GM21390 (cell line): ENCODE data around the gene BTF3L4.

Experiments used
- ATAC-seq: cut with Tn5 transposase; IDR thresholded peaks from one replicate; pipeline ENCODE4 v1.9.1; 2021; ENCODE audit not compliant: unreplicated experiment

Gene BTF3L4

DNA sequence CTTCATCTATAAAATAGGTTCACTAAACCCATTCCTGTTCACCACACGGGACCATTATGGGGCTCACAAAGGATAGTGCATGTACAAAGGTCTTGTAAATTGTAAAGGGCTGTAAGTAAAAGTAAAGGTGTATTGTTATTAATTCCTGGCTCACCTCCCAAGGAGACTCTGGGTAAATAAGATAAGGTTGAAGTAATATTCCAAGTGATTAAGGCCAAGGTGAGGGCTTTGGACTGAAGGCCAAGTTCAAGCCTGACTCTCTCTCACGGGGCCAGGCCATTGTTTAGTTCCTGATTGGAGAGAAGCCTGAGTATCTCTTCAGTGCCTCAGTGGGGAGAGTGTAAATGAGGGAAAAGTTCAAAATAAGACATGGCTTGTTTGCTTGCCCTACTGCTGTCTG lies 66.3 kb downstream of the BTF3L4 start:
- ATAC-seq = no peak

DNA sequence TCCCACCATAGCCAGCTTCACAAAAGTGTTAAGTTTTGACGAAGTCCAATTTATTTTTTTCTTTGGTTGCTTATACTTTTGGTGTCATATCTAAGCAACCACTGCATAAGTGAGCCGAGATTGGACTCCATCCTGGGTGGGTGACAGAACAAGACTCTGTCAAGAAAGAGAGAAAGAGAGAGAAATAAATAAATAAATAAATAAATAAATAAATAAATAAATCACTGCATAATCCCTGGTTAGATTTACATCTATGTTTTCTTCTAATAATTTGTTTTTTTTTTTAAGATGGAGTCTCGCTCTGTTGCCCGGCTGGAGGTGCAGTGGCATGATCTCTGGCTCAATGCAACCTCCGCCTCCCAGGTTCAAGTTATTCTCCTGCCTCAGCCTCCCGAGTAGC lies 67.5 kb downstream of the BTF3L4 start:
- ATAC-seq = no peak

DNA sequence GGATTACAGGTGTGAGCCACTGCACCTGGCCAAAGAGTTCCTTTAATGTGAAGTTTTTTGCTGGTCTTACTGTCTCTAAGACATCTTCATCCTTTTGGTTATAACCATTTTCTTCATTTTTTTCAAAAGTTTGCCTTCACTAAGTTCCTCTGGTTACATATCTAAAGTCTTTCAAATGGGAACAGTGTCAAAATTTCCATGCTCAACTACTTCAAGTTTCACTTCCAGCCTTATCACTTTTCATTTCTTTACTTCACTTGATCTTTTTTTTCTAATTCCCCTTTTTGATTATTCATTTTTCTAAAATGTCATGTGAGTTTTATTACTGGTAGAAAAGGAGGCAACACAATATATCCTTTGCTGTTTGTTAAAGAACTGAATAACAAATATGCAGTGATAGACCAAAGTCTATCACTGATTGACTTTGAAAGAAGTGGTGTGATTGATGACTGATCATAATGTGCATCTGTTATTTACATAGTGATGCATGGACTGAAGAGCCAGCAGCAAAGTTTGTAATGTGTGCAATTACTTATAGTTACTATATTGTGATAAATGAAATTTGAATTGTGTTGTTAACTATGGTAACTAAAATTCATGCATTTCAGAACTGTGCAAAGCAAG lies 69.8 kb downstream of the BTF3L4 start:
- ATAC-seq = no peak

DNA sequence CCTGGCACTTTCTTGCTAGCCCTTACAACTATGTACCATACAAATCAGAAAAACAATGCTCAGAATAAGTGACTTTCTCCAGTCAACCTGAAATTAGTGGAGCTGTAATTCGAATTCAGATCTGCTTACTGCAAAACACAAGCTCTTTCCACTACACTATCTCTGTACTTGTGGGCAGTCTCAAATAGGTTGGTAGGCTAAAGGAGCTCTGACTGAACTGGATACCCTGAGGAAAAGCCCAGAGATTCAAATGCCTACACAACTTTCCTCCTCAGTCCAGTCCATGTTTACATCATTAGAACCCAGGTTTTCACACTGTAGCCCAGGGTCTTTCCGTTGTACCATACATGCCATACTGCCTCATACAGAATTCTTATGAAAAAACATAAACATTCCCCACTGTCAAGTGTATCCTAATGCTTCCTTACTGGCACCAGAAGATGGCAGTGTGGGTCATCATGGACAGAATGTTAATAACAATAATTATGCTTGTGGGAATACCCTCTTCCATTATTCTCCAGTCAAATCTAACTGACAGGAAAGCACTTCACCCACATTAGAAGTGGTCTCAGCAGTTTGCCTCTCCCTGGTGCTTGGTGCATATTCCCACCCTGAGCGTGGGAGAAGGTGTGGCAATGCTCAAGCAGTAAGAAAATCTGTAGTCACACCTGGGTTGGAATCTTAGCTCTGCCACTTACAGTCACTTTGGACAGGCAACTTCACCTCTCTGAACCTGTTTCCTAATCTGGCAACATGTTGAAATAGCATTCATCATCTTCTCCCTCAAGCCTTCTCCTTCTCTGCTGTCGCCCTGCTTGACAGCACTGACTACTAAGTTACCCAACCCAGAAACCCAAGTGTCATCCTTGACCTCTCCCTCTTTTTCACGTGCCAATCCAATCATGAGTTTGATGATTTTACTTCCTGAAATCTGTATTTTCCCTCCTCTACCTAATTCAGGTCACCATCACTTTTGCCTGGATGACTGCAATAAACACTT lies 71.4 kb downstream of the BTF3L4 start:
- ATAC-seq = no peak

DNA sequence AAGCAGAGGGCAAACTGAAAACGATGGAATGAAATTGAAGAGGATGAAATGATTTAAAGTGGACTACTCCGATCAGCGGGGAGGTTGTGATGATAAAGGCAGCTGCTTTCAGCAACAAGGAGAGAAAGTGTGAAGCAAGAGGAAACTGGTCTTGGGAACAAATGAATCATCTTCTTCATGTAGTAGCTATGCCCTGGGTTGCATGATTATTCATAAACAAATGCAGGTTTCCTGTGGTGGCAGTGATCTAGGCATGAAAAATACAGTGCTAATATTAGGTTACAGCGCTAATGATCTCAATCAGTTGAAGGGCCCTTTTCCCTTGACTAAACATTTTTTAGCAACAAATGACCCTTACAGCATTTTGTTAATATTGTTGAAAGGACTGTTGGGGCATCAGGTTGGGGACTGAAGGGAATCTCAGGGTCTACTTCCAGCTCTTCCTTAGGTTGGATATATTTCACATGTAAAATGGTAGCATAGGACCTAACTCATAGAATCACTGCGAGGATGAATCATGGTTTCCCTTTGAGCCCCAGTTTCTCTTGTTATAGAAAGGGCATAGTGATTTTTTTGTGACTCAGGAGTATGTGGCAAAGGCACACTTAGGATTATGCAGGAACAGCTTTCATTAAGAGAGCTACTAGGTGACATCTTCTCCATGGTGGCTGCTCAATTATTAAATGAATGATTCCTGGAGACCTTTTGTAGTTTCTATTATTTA lies 83.9 kb downstream of the BTF3L4 start:
- peak; percentile 71 for ATAC-seq
